Measurements from ENCODE around the gene CITED2. TPM values are rescaled to one million over a fixed set of nuclear protein-coding genes. Genes with fewer than 3 reads are reported as not detected.

CITED2 gene
- total RNA-seq, 1 experiment from 2014 or later: 110 TPM

- H2BK5ac ChIP-seq (ENCODE audit: insufficient read length, low read length): no peak overlapping the region
- TF ChIP-seq, protein P1, sequence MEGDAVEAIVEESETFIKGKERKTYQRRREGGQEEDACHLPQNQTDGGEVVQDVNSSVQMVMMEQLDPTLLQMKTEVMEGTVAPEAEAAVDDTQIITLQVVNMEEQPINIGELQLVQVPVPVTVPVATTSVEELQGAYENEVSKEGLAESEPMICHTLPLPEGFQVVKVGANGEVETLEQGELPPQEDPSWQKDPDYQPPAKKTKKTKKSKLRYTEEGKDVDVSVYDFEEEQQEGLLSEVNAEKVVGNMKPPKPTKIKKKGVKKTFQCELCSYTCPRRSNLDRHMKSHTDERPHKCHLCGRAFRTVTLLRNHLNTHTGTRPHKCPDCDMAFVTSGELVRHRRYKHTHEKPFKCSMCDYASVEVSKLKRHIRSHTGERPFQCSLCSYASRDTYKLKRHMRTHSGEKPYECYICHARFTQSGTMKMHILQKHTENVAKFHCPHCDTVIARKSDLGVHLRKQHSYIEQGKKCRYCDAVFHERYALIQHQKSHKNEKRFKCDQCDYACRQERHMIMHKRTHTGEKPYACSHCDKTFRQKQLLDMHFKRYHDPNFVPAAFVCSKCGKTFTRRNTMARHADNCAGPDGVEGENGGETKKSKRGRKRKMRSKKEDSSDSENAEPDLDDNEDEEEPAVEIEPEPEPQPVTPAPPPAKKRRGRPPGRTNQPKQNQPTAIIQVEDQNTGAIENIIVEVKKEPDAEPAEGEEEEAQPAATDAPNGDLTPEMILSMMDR (conservative IDR thresholded peaks at IDR 0.05): no peak
- H2BK20ac ChIP-seq (ENCODE audit: low read depth, low read length, poor library complexity, severe bottlenecking): no peak overlapping the region
- peaks cover 6% of the 10 kb centered on the region; the same call in 1 of the 2 replicates for H3K4me1 ChIP-seq (ENCODE audit: insufficient read depth, low read length)
- peaks cover 14 to 19% of the 10 kb centered on the region in 2 experiments for H3K4me1 Mint-ChIP-seq
- H2BK12ac ChIP-seq (ENCODE audit: insufficient read length, low read depth, low read length): no peak overlapping the region
- no peak overlapping the region for H2AFZ ChIP-seq (ENCODE audit: low read length)
- H3K79me2 ChIP-seq (ENCODE audit: insufficient read depth, low read length): no peaks in the 10 kb centered on the region
- no peak overlapping the region for H3K9ac ChIP-seq (ENCODE audit: extremely low read depth, insufficient read length, low read length)
- H3K27ac ChIP-seq (ENCODE audit: insufficient read length, low read depth, low read length): no peak overlapping the region
- H2BK15ac ChIP-seq (ENCODE audit: low read depth, low read length): no peak overlapping the region
- no peak overlapping the region for H3K4me2 ChIP-seq (ENCODE audit: insufficient read depth, insufficient read length, low read length)
- H3K27me3 Mint-ChIP-seq (ENCODE audit: low read depth): no peaks in the 10 kb centered on the region
- H4K8ac ChIP-seq (replicated peaks; ENCODE audit: insufficient read length, low read depth, low read length): no peak overlapping the region
- H3K79me1 ChIP-seq (ENCODE audit: insufficient read depth, low read depth, low read length, poor library complexity, severe bottlenecking): no peaks in the 10 kb centered on the region
- no peak overlapping the region for H3K4ac ChIP-seq (ENCODE audit: low read depth, low read length)
- H2BK120ac ChIP-seq (ENCODE audit: low read depth, low read length, poor library complexity, severe bottlenecking): no peak overlapping the region
- no peak overlapping the region for H3K56ac ChIP-seq (ENCODE audit: insufficient read length, low read depth, low read length)
- H3K18ac ChIP-seq (ENCODE audit: insufficient read length, low read depth, low read length): no peak overlapping the region
- no peaks in the 10 kb centered on the region for H3K9me3 ChIP-seq (ENCODE audit: control insufficient read depth, low read depth, low read length)
- peaks cover 3 to 4% of the 10 kb centered on the region in 2 experiments; a peak in 2 of 5 replicates for H3K9me3 Mint-ChIP-seq
- H4K5ac ChIP-seq (ENCODE audit: insufficient read length, low read depth, low read length): no peak overlapping the region
- H3K27ac Mint-ChIP-seq: no peak overlapping the region
- peaks cover 11% of the 10 kb centered on the region for H3K23me2 ChIP-seq (ENCODE audit: insufficient read length, low read depth, low read length, poor library complexity, severe bottlenecking)
- no CpG with 5 or more reads among the region's 7 CpGs for WGBS (ENCODE audit: extremely low coverage, insufficient read length, low lambda C conversion rate)
- no peak overlapping the region for H3T11ph ChIP-seq (ENCODE audit: low read length)
- no peaks in the 10 kb centered on the region for H3K27me3 ChIP-seq (ENCODE audit: insufficient read depth, low read length)
- no peak overlapping the region for H3K4me3 Mint-ChIP-seq
- peaks cover 0 to 4% (median 4%) of the 10 kb centered on the region in 3 experiments; a peak in 3 of 7 replicates for H3K36me3 Mint-ChIP-seq (ENCODE audit: insufficient read depth in 1 of 3, low read depth in 3 of 3)
- no peak for DNase-seq
- H4K91ac ChIP-seq (ENCODE audit: insufficient read length, low read depth, low read length): no peak overlapping the region
- H2AK5ac ChIP-seq (ENCODE audit: insufficient read length, low read length): no peak overlapping the region
- H4K20me1 ChIP-seq (ENCODE audit: control insufficient read depth, insufficient read depth, insufficient read length): no peaks in the 10 kb centered on the region
- H3K23ac ChIP-seq (ENCODE audit: insufficient read length, low read depth, low read length): no peak overlapping the region
- no peak overlapping the region for H3K14ac ChIP-seq (ENCODE audit: insufficient read depth, low read length)
Measured at GRCh38 chr6:139380168-139380567, 5.7 kb upstream of the CITED2 start.
